Activated T-cell treated with anti-CD3 and anti-CD28 coated beads for 48 hours (primary cell): ENCODE measurements around the gene FBXO27.
A peak's percentile ranks its signal among the peaks of the same experiment; 100 is the strongest.
"Not testable (repeated sequence)": the region's sequence is repeated elsewhere in the genome, so short reads cannot be mapped to it uniquely, and the experiment has no call there.

ENCODE experiments used
- DNase-seq: peaks from one replicate; pipeline ENCODE4 v3.0.0-alpha.2; 2020; ENCODE audit warnings: low read depth

FBXO27 gene

GRCh38 chr19:38987745-38988144 lies 44.6 kb downstream of the FBXO27 start:
- not testable (repeated sequence) for DNase-seq

GRCh38 chr19:38985262-38985661 lies 47.1 kb downstream of the FBXO27 start:
- DNase-seq: no peak

- DNase-seq: no peak
These were observed 51.6 kb downstream of the FBXO27 start for GRCh38 chr19:38980583-38981374.

DNA sequence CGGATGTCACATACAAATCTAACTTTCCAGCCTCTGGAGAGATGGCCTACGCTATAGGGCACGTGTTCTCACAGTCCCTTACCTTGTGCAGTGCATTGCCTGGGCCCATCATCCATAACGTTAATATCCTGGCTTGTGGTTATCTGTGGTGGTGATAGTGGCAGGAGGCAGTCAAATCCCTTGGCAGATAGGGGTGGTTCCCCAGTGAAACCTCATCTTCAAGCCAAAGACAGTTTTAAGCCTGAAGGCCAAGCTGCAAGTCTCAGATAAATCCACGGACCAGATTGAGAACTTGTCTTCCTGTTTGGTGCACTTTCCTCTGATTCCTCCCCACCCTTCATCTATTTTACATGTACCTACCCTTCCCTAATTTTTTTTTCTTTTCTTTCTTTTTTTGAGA lies 52.5 kb downstream of the FBXO27 start:
- DNase-seq: no peak

DNA sequence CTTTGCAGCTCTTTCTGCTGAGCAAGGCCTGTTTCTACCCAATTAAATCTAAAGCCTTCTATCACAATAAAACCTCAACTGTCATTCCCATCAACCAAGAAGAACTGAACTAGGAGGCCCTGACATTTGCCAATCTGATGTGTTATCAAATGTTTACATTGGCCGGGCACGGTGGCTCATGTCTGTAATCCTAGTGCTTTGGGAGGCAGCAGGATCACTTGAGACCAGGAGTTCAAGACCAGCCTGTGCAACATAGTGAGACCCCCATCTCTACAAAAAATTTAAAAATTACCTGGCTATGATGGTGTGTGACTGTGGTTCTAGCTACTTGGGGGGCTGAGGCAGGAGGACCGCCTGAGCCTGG lies 54.0 kb downstream of the FBXO27 start:
- no peak for DNase-seq

- peak; percentile 73 for DNase-seq
These were observed 54.7 kb downstream of the FBXO27 start for GRCh38 chr19:38977445-38978325.

- DNase-seq: no peak
These were observed 56.5 kb downstream of the FBXO27 start for GRCh38 chr19:38975861-38976271.

GRCh38 chr19:38975214-38975860 lies 57.0 kb downstream of the FBXO27 start, which contains the start of gene FBXO17:
TSS of gene FBXO17 (minus strand) at chr19:38975742. CDS start at chr19:38950319, 25,423 bp downstream.
- no peak for DNase-seq

- DNase-seq: no peak
These were observed 57.6 kb downstream of the FBXO27 start for GRCh38 chr19:38974624-38975213.
